PFSK-1 (cell line): Measurements from ENCODE around the gene JUNB.

Experiments used
- POLR2AphosphoS5 ChIP-seq: IDR thresholded peaks from 2 replicates; pipeline ENCODE4 v1.6.1; 2012; ENCODE audit warnings: low read depth, mild to moderate bottlenecking, control low read depth, low read length, moderate library complexity
- TAF1 ChIP-seq: IDR thresholded peaks from 2 replicates; pipeline ENCODE4 v1.6.1; 2012; ENCODE audit warnings: low read length, control low read depth, borderline replicate concordance; ENCODE audit not compliant: insufficient read depth

DNA sequence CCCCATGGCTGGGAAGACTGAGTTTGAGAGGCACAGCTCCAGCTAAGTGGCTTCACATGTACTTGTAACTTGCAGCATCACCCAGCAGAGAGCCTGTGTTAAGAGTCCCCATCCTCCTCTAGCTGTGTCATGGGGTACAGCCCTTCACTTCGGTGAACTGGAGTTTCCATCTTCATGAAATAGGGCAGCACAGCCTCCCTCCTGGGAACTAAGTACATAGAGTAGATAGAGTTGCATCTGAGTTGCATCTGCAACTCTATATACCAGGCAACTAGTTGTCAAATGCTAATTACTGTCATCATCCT, 9.1 kb downstream of the JUNB start:
- TF ChIP-seq POLR2AphosphoS5 (no peak), TAF1 (no peak)
